Aorta (tissue), 5 donors: Measurements from ENCODE around the gene PRPF19. TPM values are rescaled to one million over a fixed set of nuclear protein-coding genes. Genes with fewer than 3 reads are reported as not detected.
A peak's percentile ranks its signal among the peaks of the same experiment; 100 is the strongest.

ENCODE experiments used
- ATAC-seq: fragments of 200-7000 bp; cut with Tn5 transposase; one replicate; pipeline ENCODE4 v1.9.1; 2022; ENCODE audit warnings: moderate library complexity; ENCODE audit not compliant: low FRiP score
- DNase-seq, 2 donors: peaks; one replicate each; pipeline ENCODE4 v3.0.0-alpha.2; 2020
- H3K27ac ChIP-seq, 2 donors: one replicate each; pipeline ENCODE4 v1.5.1; 2013; ENCODE audit warnings: low read length in 2 of 2, mild to moderate bottlenecking in 2 of 2, moderate library complexity in 2 of 2, control low read depth in 1 of 2, inconsistent platforms in 1 of 2, low read depth in 1 of 2
- H3K27me3 ChIP-seq, 2 donors: one replicate each; pipeline ENCODE4 v1.6.1; 2013; ENCODE audit warnings: control low read depth in 1 of 2, low read length in 1 of 2, mild to moderate bottlenecking in 1 of 2, moderate library complexity in 1 of 2; ENCODE audit not compliant: insufficient read depth in 2 of 2, control insufficient read depth in 1 of 2
- H3K36me3 ChIP-seq, 2 donors: one replicate each; pipeline ENCODE4 v1.6.1; 2013; ENCODE audit warnings: control low read depth in 1 of 2, low read length in 1 of 2, mild to moderate bottlenecking in 1 of 2; ENCODE audit not compliant: insufficient read depth in 2 of 2, control insufficient read depth in 1 of 2
- H3K4me1 ChIP-seq, 2 donors: one replicate each; pipeline ENCODE4 v1.6.1; 2013; ENCODE audit warnings: low read length in 2 of 2, control low read depth in 1 of 2, mild to moderate bottlenecking in 1 of 2, moderate library complexity in 1 of 2; ENCODE audit not compliant: insufficient read depth in 2 of 2, control insufficient read depth in 1 of 2
- H3K4me3 ChIP-seq, 2 donors: one replicate each; pipeline ENCODE4 v1.5.1; 2013; ENCODE audit warnings: low read length in 2 of 2, control low read depth in 1 of 2, mild to moderate bottlenecking in 1 of 2
- H3K9me3 ChIP-seq: one replicate; pipeline ENCODE4 v1.6.1; 2013; ENCODE audit warnings: mild to moderate bottlenecking, low read length; ENCODE audit not compliant: control insufficient read depth
- WGBS, 2 donors: extraction: QIAGEN DNeasy Blood & Tissue Kit; methylation state at CpG; one replicate each; pipeline ENCODE4 v1.1.7; 2013; 5-methylcytosine and 5-hydroxymethylcytosine counted together
- intact Hi-C, 2 donors: fragments of 100-400 bp; cut with DNase I; formaldehyde crosslinking; loops; one replicate each; pipeline versions ENCODE4 v1.14.2 to v1.15.0; 2022
- polyA plus RNA-seq, 2 donors: library from polyadenylated mRNA; stranded (reverse); fragments of 200-250 nt; gene quantifications; one replicate each; pipeline ENCODE4 v1.2.3, GENCODE V29; 2013
- total RNA-seq, 2 donors: library from RNA; stranded (reverse); fragmentation: NEBNext Ultra II Directional; extraction: Animal tissue kit (Norgen Biotek cat#: 25700); gene quantifications; one replicate each; pipeline ENCODE4 v1.2.1, GENCODE V29; 2021
- donor health status: healthy with polysubstance abuse.
- donor health status: Bipolar disorder and iron deficiency.
- donor health status: DM: no; HTN: no; CAD: no.
- donor health status: DM: no; HTN: no; CAD: no.
- donor health status: DM: yes; HTN: yes; CAD: no.

Gene PRPF19
- total and polyA plus RNA-seq, 4 donors, result 31.3 to 55.6 (median 43.5) TPM

- Histone ChIP-seq H3K4me3 (no peak overlapping the region), H3K36me3 (peaks cover 0 to 2% of the 10 kb centered on the region in 2 donors), H3K27me3 (no peaks in the 10 kb centered on the region), H3K4me1 (no peaks in the 10 kb centered on the region), H3K27ac (no peak overlapping the region), H3K9me3 (no peaks in the 10 kb centered on the region)
- intact Hi-C loops, result no loop called here
- whole genome bisulfite sequencing, 2 donors, result 92 to 94% methylated on average over 6 of the region's 6 CpGs
- ATAC-seq (peak; percentile 47), DNase-seq (no peak)
These were observed 34.0 kb downstream of the PRPF19 start for GRCh38 chr11:60872124-60872960.

GRCh38 chr11:60871378-60872061, 34.9 kb downstream of the PRPF19 start:
- Histone ChIP-seq H3K4me1 (no peaks in the 10 kb centered on the region), H3K27ac (no peak overlapping the region), H3K36me3 (peaks cover 0 to 2% of the 10 kb centered on the region in 2 donors), H3K27me3 (no peaks in the 10 kb centered on the region), H3K4me3 (no peak overlapping the region), H3K9me3 (no peaks in the 10 kb centered on the region)
- intact Hi-C loops, result no loop called here
- ATAC-seq, result peak; percentile 34
- 64 to 66% methylated on average over 7 of the region's 7 CpGs for WGBS, 2 donors
- no peak for DNase-seq

GRCh38 chr11:60870733-60871377, 35.5 kb downstream of the PRPF19 start:
- DNase-seq (no peak), ATAC-seq (no peak)
- no peak overlapping the region for H3K4me3 ChIP-seq
- H3K27me3 ChIP-seq, result no peaks in the 10 kb centered on the region
- intact Hi-C loops, result no loop called here
- H3K27ac ChIP-seq, result no peak overlapping the region
- no peaks in the 10 kb centered on the region for H3K9me3 ChIP-seq
- H3K4me1 ChIP-seq, result no peaks in the 10 kb centered on the region
- WGBS, 2 donors, result 80 to 81% methylated on average over 13 of the region's 13 CpGs
- peaks cover 0 to 2% of the 10 kb centered on the region in 2 donors for H3K36me3 ChIP-seq

GRCh38 chr11:60870276-60870675, 36.1 kb downstream of the PRPF19 start:
- no peaks in the 10 kb centered on the region for H3K9me3 ChIP-seq
- DNase-seq (no peak), ATAC-seq (no peak)
- WGBS, 2 donors, result 84 to 85% methylated on average over 3 of the region's 3 CpGs
- no peaks in the 10 kb centered on the region for H3K27me3 ChIP-seq
- H3K4me3 ChIP-seq, result no peak overlapping the region
- intact Hi-C loops, result no loop called here
- no peaks in the 10 kb centered on the region for H3K4me1 ChIP-seq
- H3K36me3 ChIP-seq, result peaks cover 0 to 1% of the 10 kb centered on the region in 2 donors
- H3K27ac ChIP-seq, result no peak overlapping the region

- 92 to 97% methylated on average over 7 of the region's 7 CpGs for WGBS, 2 donors
- Histone ChIP-seq H3K27me3 (no peaks in the 10 kb centered on the region), H3K9me3 (no peaks in the 10 kb centered on the region), H3K4me1 (no peaks in the 10 kb centered on the region), H3K36me3 (no peaks in the 10 kb centered on the region), H3K4me3 (no peak overlapping the region), H3K27ac (no peak overlapping the region)
- intact Hi-C loops, result no loop called here
- ATAC-seq (no peak), DNase-seq (no peak)
These were observed 36.9 kb downstream of the PRPF19 start for GRCh38 chr11:60869451-60869825.

- no peak overlapping the region for H3K27ac ChIP-seq
- no peaks in the 10 kb centered on the region for H3K9me3 ChIP-seq
- ATAC-seq, result no peak
- H3K4me1 ChIP-seq, result no peaks in the 10 kb centered on the region
- no peaks in the 10 kb centered on the region for H3K36me3 ChIP-seq
- H3K4me3 ChIP-seq, result no peak overlapping the region
- WGBS, 2 donors, result 81 to 84% methylated on average over 10 of the region's 10 CpGs
- intact Hi-C loops, result no loop called here
- no peak for DNase-seq
- H3K27me3 ChIP-seq, result no peaks in the 10 kb centered on the region
These were observed 37.5 kb downstream of the PRPF19 start for GRCh38 chr11:60868682-60869450.

- Histone ChIP-seq H3K36me3 (no peaks in the 10 kb centered on the region), H3K27me3 (no peaks in the 10 kb centered on the region), H3K9me3 (no peaks in the 10 kb centered on the region), H3K4me1 (no peaks in the 10 kb centered on the region), H3K4me3 (no peak overlapping the region), H3K27ac (no peak overlapping the region)
- WGBS, 2 donors, result 84 to 88% methylated on average over 10 of the region's 10 CpGs
- ATAC-seq (no peak), DNase-seq (no peak)
- intact Hi-C loops, result no loop called here
These were observed 38.3 kb downstream of the PRPF19 start for GRCh38 chr11:60867871-60868681.
